ENCODE measurements around the gene DCUN1D1.

GRCh38 chr3:182908471-182908870, 71.9 kb downstream of the DCUN1D1 start:
- TF ChIP-seq YY1 (IDR thresholded peaks at IDR 0.05; ENCODE audit: insufficient read depth, insufficient read length) (no peak), SUZ12 (IDR thresholded peaks at IDR 0.05; ENCODE audit: extremely low read depth, insufficient read depth, insufficient read length) (no peak)
